Right lobe of liver (tissue), 6 donors: ENCODE data around the gene SIRPA. TPM values are rescaled to one million over a fixed set of nuclear protein-coding genes. Genes with fewer than 3 reads are reported as not detected.

Source experiments
- ATAC-seq, 4 donors: fragments of 200-7000 bp; cut with Tn5 transposase; one replicate each; pipeline ENCODE4 v1.9.1; 2020; ENCODE audit warnings: mild to moderate bottlenecking in 4 of 4, moderate library complexity in 4 of 4
- DNase-seq, 3 donors: peaks; one replicate each; pipeline ENCODE4 v3.0.0-alpha.2; 2020
- H3K27ac ChIP-seq, 3 donors: fragments of 200-600 bp; one replicate each; pipeline ENCODE4 v1.8.0; 2022
- H3K27me3 ChIP-seq, 2 donors: fragments of 200-600 bp; one replicate each; pipeline ENCODE4 v1.8.0; 2022
- H3K36me3 ChIP-seq, 4 donors: fragments of 200-600 bp; sonication (generic) in 1 of 4; one replicate each; pipeline versions ENCODE4 v1.5.1 to v1.8.0; 2017 to 2022; ENCODE audit warnings: control low read depth in 1 of 4
- H3K4me1 ChIP-seq, 4 donors: fragments of 200-600 bp; sonication (generic) in 1 of 4; one replicate each; pipeline versions ENCODE4 v1.5.1 to v1.8.0; 2017 to 2022; ENCODE audit warnings: control low read depth in 1 of 4
- H3K4me3 ChIP-seq, 3 donors: fragments of 200-600 bp; one replicate each; pipeline ENCODE4 v1.8.0; 2022
- H3K9me3 ChIP-seq, 4 donors: fragments of 200-600 bp; sonication (generic) in 1 of 4; one replicate each; pipeline versions ENCODE4 v1.5.1 to v1.8.0; 2017 to 2022; ENCODE audit warnings: control low read depth in 1 of 4
- CTCF ChIP-seq, 4 donors: fragments of 200-600 bp in 3 of 4; fragments of 450-650 bp in 1 of 4; IDR thresholded peaks; one replicate each; pipeline versions ENCODE4 v1.5.1 to v1.8.0; 2016 to 2022; ENCODE audit warnings: antibody characterized with exemption in 4 of 4, mild to moderate bottlenecking in 2 of 4
- POLR2A ChIP-seq: fragments of 450-650 bp; IDR thresholded peaks from one replicate; pipeline ENCODE4 v1.6.1; 2017; ENCODE audit warnings: antibody characterized with exemption, mild to moderate bottlenecking
- WGBS: methylation state at CpG from one replicate; pipeline ENCODE4 v1.1.6; 2018; ENCODE audit warnings: low coverage, low lambda C conversion rate; ENCODE audit not compliant: insufficient coverage; ENCODE audit errors: missing lambda C conversion rate; 5-methylcytosine and 5-hydroxymethylcytosine counted together
- intact Hi-C, 2 donors: fragments of 100-400 bp; cut with DNase I; formaldehyde crosslinking; loops; one replicate each; pipeline versions ENCODE4 v1.11.2 to v1.14.1; 2022
- total RNA-seq, 6 experiments: library from RNA; depleted of rRNA in 2 of 6; stranded (reverse); fragments of >200 nt in 2 of 6; fragmentation: NEBNext Ultra II Directional in 3 of 6; extraction: Animal tissue kit (Norgen Biotek cat#: 25700) in 3 of 6; gene quantifications; one replicate each; pipeline versions ENCODE4 v1.1.0 to v1.2.4, GENCODE V29; 2016 to 2023
- donor health status: DM: no; HTN: yes; CAD: no.
- donor health status: DM: no; HTN: no; CAD: no.
- donor health status: DM: no; HTN: no; CAD: no.
- donor health status: DM: no; HTN: yes; CAD: no.
- donor health status: DM: no; HTN: yes; CAD: no.

Gene SIRPA
- total RNA-seq, 6 experiments from 2014 or later, result 26.8 to 42.7 (median 34.8) TPM

GRCh38 chr20:1901704-1902103 is 6.5 kb downstream of the SIRPA start:
- H3K36me3 ChIP-seq, result peaks cover 0 to 10% (median 0%) of the 10 kb centered on the region in 4 donors
- ATAC-seq, result no peak
- TF ChIP-seq POLR2A, result no peak
- no peak for TF ChIP-seq CTCF (IDR thresholded peaks at IDR 0.05)
- H3K4me1 ChIP-seq, result peaks cover 0 to 11% (median 1%) of the 10 kb centered on the region in 4 donors
- 93% methylated on average over 9 of the region's 18 CpGs for WGBS
- no peaks in the 10 kb centered on the region for H3K9me3 ChIP-seq
- no peak for DNase-seq
- H3K27ac ChIP-seq, result no peak overlapping the region
- intact Hi-C loops, result no loop called here
- no peaks in the 10 kb centered on the region for H3K27me3 ChIP-seq
- no peak overlapping the region for H3K4me3 ChIP-seq

- Histone ChIP-seq H3K4me3 (no peak overlapping the region), H3K4me1 (peaks cover 0 to 11% (median 1%) of the 10 kb centered on the region in 4 donors), H3K27me3 (no peaks in the 10 kb centered on the region), H3K36me3 (peaks cover 0 to 10% (median 0%) of the 10 kb centered on the region in 4 donors), H3K27ac (no peak overlapping the region), H3K9me3 (no peaks in the 10 kb centered on the region)
- ATAC-seq (no peak), DNase-seq (no peak)
- TF ChIP-seq POLR2A (no peak), CTCF (IDR thresholded peaks at IDR 0.05) (no peak)
- 83% methylated on average over 3 of the region's 4 CpGs for WGBS
- intact Hi-C loops, result no loop called here
Measured at GRCh38 chr20:1902188-1902587, 7.0 kb downstream of the SIRPA start.

- intact Hi-C loops, result no loop called here
- Histone ChIP-seq H3K36me3 (peaks cover 0 to 10% (median 0%) of the 10 kb centered on the region in 4 donors), H3K4me3 (no peak overlapping the region), H3K4me1 (peaks cover 0 to 11% (median 1%) of the 10 kb centered on the region in 4 donors), H3K9me3 (no peaks in the 10 kb centered on the region), H3K27me3 (no peaks in the 10 kb centered on the region), H3K27ac (no peak overlapping the region)
- TF ChIP-seq POLR2A (no peak), CTCF (IDR thresholded peaks at IDR 0.05) (no peak)
- no peak for ATAC-seq
- 73% methylated on average over 3 of the region's 9 CpGs for WGBS
- DNase-seq, result no peak
Measured at GRCh38 chr20:1904135-1904534, 8.9 kb downstream of the SIRPA start.

GRCh38 chr20:1905009-1905408 is 9.8 kb downstream of the SIRPA start:
- Histone ChIP-seq H3K27ac (no peak overlapping the region), H3K36me3 (peaks cover 0 to 10% (median 0%) of the 10 kb centered on the region in 4 donors), H3K9me3 (no peaks in the 10 kb centered on the region), H3K27me3 (no peaks in the 10 kb centered on the region), H3K4me3 (no peak overlapping the region), H3K4me1 (peaks cover 0 to 11% (median 1%) of the 10 kb centered on the region in 4 donors)
- no peak for TF ChIP-seq CTCF (IDR thresholded peaks at IDR 0.05)
- no peak for TF ChIP-seq POLR2A
- ATAC-seq (no peak), DNase-seq (no peak)
- intact Hi-C loops, result no loop called here
- WGBS, result 85% methylated on average over 10 of the region's 10 CpGs

- peaks cover 0 to 10% (median 0%) of the 10 kb centered on the region in 4 donors for H3K36me3 ChIP-seq
- no peak overlapping the region for H3K4me3 ChIP-seq
- 79% methylated on average over 6 of the region's 9 CpGs for WGBS
- H3K27me3 ChIP-seq, result no peaks in the 10 kb centered on the region
- peaks cover 0 to 11% (median 0%) of the 10 kb centered on the region in 4 donors for H3K4me1 ChIP-seq
- no peak overlapping the region for H3K27ac ChIP-seq
- no peak for TF ChIP-seq CTCF (IDR thresholded peaks at IDR 0.05)
- no peak for TF ChIP-seq POLR2A
- intact Hi-C loops, result no loop called here
- ATAC-seq, result no peak
- H3K9me3 ChIP-seq, result no peaks in the 10 kb centered on the region
- DNase-seq, result no peak
Measured at GRCh38 chr20:1905693-1906092, 10.5 kb downstream of the SIRPA start.
